Astrocyte of the hippocampus (primary cell): ENCODE data around the gene HTR2A.

ENCODE experiments used
- DNase-seq: peaks from one replicate; pipeline ENCODE4 v3.0.0; 2011; ENCODE audit warnings: low read depth, low spot score

Gene HTR2A

GRCh38 chr13:46896341-46897137 is at the start of gene HTR2A:
Gene HTR2A (minus strand): TSS chr13:46897053. CDS start chr13:46895906, 1,147 bp downstream.
- DNase-seq = peak; percentile 58

GRCh38 chr13:46936525-46936924 is 39.7 kb upstream of the HTR2A start:
- DNase-seq = no peak

- DNase-seq = no peak
Observed at GRCh38 chr13:46934749-46935148, 37.9 kb upstream of the HTR2A start.

- DNase-seq = no peak
Observed at GRCh38 chr13:46926916-46927590, 30.2 kb upstream of the HTR2A start.

GRCh38 chr13:46925486-46925885 is 28.6 kb upstream of the HTR2A start:
- DNase-seq = no peak

GRCh38 chr13:46914341-46914740 is 17.5 kb upstream of the HTR2A start:
- peak; percentile 79 for DNase-seq

GRCh38 chr13:46913757-46914156 is 16.9 kb upstream of the HTR2A start:
- no peak for DNase-seq

GRCh38 chr13:46909042-46909441 is 12.2 kb upstream of the HTR2A start:
- peak; percentile 69 for DNase-seq

- peak; percentile 88 for DNase-seq
Observed at GRCh38 chr13:46908501-46908900, 11.6 kb upstream of the HTR2A start.

- no peak for DNase-seq
Observed at GRCh38 chr13:46906405-46906804, 9.6 kb upstream of the HTR2A start.

- DNase-seq = no peak
Observed at GRCh38 chr13:46905249-46905648, 8.4 kb upstream of the HTR2A start.

GRCh38 chr13:46903748-46904147 is 6.9 kb upstream of the HTR2A start:
- DNase-seq = no peak

GRCh38 chr13:46901721-46902120 is 4.9 kb upstream of the HTR2A start:
- DNase-seq = no peak

- no peak for DNase-seq
Observed at GRCh38 chr13:46899801-46900200, 2.9 kb upstream of the HTR2A start.

GRCh38 chr13:46895381-46895780 is 1.5 kb downstream of the HTR2A start:
- no peak for DNase-seq

GRCh38 chr13:46894568-46894967 is 2.3 kb downstream of the HTR2A start:
- no peak for DNase-seq

- peak; percentile 87 for DNase-seq
Observed at GRCh38 chr13:46893798-46894560, 2.9 kb downstream of the HTR2A start.

- DNase-seq = no peak
Observed at GRCh38 chr13:46893221-46893740, 3.6 kb downstream of the HTR2A start.

- no peak for DNase-seq
Observed at GRCh38 chr13:46885018-46885417, 11.8 kb downstream of the HTR2A start.

- no peak for DNase-seq
Observed at GRCh38 chr13:46884531-46884930, 12.3 kb downstream of the HTR2A start.

GRCh38 chr13:46881621-46882020 is 15.2 kb downstream of the HTR2A start:
- no peak for DNase-seq

GRCh38 chr13:46874006-46874405 is 22.8 kb downstream of the HTR2A start:
- DNase-seq = peak; percentile 20
